NK-92 (cell line): Measurements from ENCODE around the gene GRIP2.

Source experiments
- DNase-seq: peaks from one replicate; lab custom pipeline; 2025; ENCODE audit not compliant: unreplicated experiment; lab: John Stamatoyannopoulos, UW

The GRIP2 gene

DNA sequence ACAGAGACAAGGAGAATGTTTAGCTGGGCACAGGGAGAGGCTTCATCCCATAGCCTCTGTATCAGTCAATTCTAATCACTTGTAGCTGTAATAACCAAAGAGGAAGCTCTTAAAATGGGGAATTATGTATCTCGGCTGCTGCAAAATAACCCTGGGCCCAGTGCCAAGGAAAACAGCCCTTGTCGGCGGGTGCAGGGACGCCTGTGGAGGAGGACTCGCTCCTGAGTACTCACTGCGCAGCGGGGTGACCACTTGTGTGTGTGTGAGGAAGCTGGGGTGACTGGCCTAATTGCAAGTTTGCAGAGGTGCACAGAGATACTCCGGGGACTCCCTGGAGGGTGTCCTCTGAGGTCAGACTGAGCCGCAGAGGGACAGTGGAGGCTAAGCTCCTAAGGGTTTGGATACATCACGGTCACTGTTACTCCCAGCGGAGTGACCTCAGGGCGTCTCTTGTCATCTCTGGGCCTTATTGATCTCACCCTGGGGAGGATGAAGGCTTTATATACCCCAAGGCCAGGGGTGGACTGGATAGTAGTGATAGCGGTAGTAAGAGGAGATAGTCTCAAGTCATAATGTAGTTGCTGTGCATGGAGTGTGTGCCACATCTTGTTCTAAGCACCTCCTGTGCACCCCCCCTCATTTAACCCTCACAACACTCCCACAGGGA, 100.5 kb downstream of the GRIP2 start:
- no peak for DNase-seq
